HepG2 (cell line): ENCODE measurements around the gene NCMAP. TPM values are rescaled to one million over a fixed set of nuclear protein-coding genes. Genes with fewer than 3 reads are reported as not detected.
A peak's percentile ranks its signal among the peaks of the same experiment; 100 is the strongest.

Experiments used
- ATAC-seq: fragments of 200-7000 bp; cut with Tn5 transposase; 3 replicates; pipeline ENCODE4 v1.9.1; 2020; ENCODE audit warnings: mild to moderate bottlenecking, moderate library complexity
- BruUV-seq: library from RNA; stranded (reverse); fragments of 400-500 nt; replicated peaks from 2 replicates; lab custom pipeline; 2021; lab: Mats Ljungman, UMichigan
- CTCF ChIA-PET: fragments of 300-600 bp; formaldehyde crosslinking; extraction: SDS; loops from one replicate; lab custom pipeline; 2021; ENCODE audit warnings: low total read pairs, inconsistent platforms, low intra/inter-chr PET ratio; lab: Yijun Ruan, JAX
- POLR2A ChIA-PET: fragments of 350-600 bp; sonication (Branson Sonifier 250); formaldehyde crosslinking; loops from one replicate; lab custom pipeline; 2020; ENCODE audit warnings: antibody characterized with exemption, inconsistent platforms; lab: Yijun Ruan, JAX
- DNase-seq: peaks from one replicate; pipeline ENCODE4 v3.0.0-alpha.2; 2015; ENCODE audit warnings: low spot score
- FAIRE-seq: peaks from 3 replicates; lab custom pipeline; 2011; peaks lifted over from hg19 to GRCh38; lab: Jason Lieb, UNC
- H2AFZ ChIP-seq: one replicate; pipeline ENCODE4 v1.6.1; 2011; ENCODE audit warnings: low read length, inconsistent platforms
- H3K27ac ChIP-seq: fragments of 300-600 bp; 3 replicates; pipeline ENCODE4 v1.8.0; 2011; ENCODE audit warnings: mixed run types, mild to moderate bottlenecking, mixed read lengths, low read length, inconsistent platforms; ENCODE audit not compliant: insufficient read depth; ENCODE audit errors: extremely low read length
- H3K27me3 ChIP-seq, 2 experiments: fragments of 200-600 bp in 1 of 2; 2 replicates in 1 of 2; 3 replicates in 1 of 2; pipeline versions ENCODE4 v1.6.0 to v1.8.0; 2011; ENCODE audit warnings: low read length in 2 of 2, mild to moderate bottlenecking in 2 of 2, moderate library complexity in 2 of 2, inconsistent platforms in 1 of 2; ENCODE audit not compliant: insufficient read depth in 2 of 2, control insufficient read depth in 1 of 2
- H3K36me3 ChIP-seq, 2 experiments: fragments of 200-600 bp in 1 of 2; replicated peaks in 1 of 2; 2 replicates in 1 of 2; 3 replicates in 1 of 2; pipeline versions ENCODE4 v1.5.1 to v1.8.0; 2011; ENCODE audit warnings: low read length in 2 of 2, inconsistent platforms in 1 of 2; ENCODE audit not compliant: insufficient read depth in 2 of 2, control insufficient read depth in 1 of 2
- H3K4me1 ChIP-seq: 2 replicates; pipeline ENCODE4 v1.5.1; 2012; ENCODE audit warnings: low read length, inconsistent platforms; ENCODE audit not compliant: insufficient read depth
- H3K4me2 ChIP-seq: 2 replicates; pipeline ENCODE4 v1.6.0; 2011; ENCODE audit warnings: low read depth, low read length, inconsistent platforms
- H3K4me3 ChIP-seq, 3 experiments: fragments of 200-600 bp in 1 of 3; sonication (generic), shearing (Covaris generic) in 1 of 3; replicated peaks in 1 of 3; 2 replicates each; pipeline ENCODE4 v1.5.1; 2011 to 2016; ENCODE audit warnings: low read length in 3 of 3, inconsistent platforms in 2 of 3, low read depth in 2 of 3, mild to moderate bottlenecking in 2 of 3, control low read depth in 1 of 3, mixed read lengths in 1 of 3; ENCODE audit not compliant: insufficient read depth in 1 of 3
- H3K79me2 ChIP-seq: one replicate; pipeline ENCODE4 v1.6.1; 2011; ENCODE audit warnings: low read length, inconsistent platforms; ENCODE audit not compliant: insufficient read depth
- H3K9ac ChIP-seq: 2 replicates; pipeline ENCODE4 v1.6.0; 2011; ENCODE audit warnings: mild to moderate bottlenecking, low read depth, low read length, inconsistent platforms; ENCODE audit not compliant: insufficient read depth
- H3K9me3 ChIP-seq: 2 replicates; pipeline ENCODE4 v1.5.1; 2012; ENCODE audit warnings: mild to moderate bottlenecking, low read length
- H4K20me1 ChIP-seq: 2 replicates; pipeline ENCODE4 v1.6.0; 2011; ENCODE audit warnings: inconsistent platforms, mild to moderate bottlenecking, low read length, moderate library complexity; ENCODE audit not compliant: insufficient read depth
- MBD4 ChIP-seq: IDR thresholded peaks from 2 replicates; pipeline ENCODE4 v1.6.1; 2012; ENCODE audit warnings: low read length, inconsistent platforms, borderline replicate concordance
- PREB ChIP-seq: sonication (generic); formaldehyde crosslinking; IDR thresholded peaks from 2 replicates; pipeline ENCODE4 v1.4.0; 2020; ENCODE audit warnings: missing genetic modification reagents
- ZNF878 ChIP-seq: sonication (generic); formaldehyde crosslinking; IDR thresholded peaks from 2 replicates; pipeline ENCODE4 v1.8.1; 2023; ENCODE audit warnings: mild to moderate bottlenecking, missing genetic modification reagents, moderate library complexity
- WGBS: methylation state at CpG from one replicate; pipeline ENCODE4 v1.1.6; 2017; ENCODE audit warnings: low lambda C conversion rate; 5-methylcytosine and 5-hydroxymethylcytosine counted together
- in situ Hi-C: cut with HindIII; loops from 2 replicates; pipeline ENCODE4 v1.10.0; 2017; ENCODE audit warnings: low pct_unique_long_range_greater_than_20kb; ENCODE audit not compliant: extremely low pct_ligation_motif_present
- intact Hi-C: fragments of 100-400 bp; cut with micrococcal nuclease; formaldehyde crosslinking; loops from one replicate; pipeline ENCODE4 v1.10.0; 2022; ENCODE audit not compliant: unreplicated experiment
- polyA plus RNA-seq, 8 experiments: library from polyadenylated mRNA; depleted of rRNA in 3 of 8; stranded (reverse) in 7 of 8; unstranded in 1 of 8; fragments of >200 nt; fragmentation: Illumina TruSeq in 4 of 8; extraction: Trizol in 4 of 8; gene quantifications; 2 replicates each; pipeline versions ENCODE4 v1.2.1 to v1.2.3, GENCODE V29; 2011 to 2016; ENCODE audit warnings: low read depth in 4 of 8, missing spikeins in 1 of 8, mixed read lengths in 1 of 8; ENCODE audit not compliant: insufficient read depth in 1 of 8
- total RNA-seq, 5 experiments: library from RNA; depleted of rRNA; stranded (reverse); fragments of >200 nt; fragmentation: Illumina TruSeq; extraction: Trizol; gene quantifications; 2 replicates each; pipeline ENCODE4 v1.2.3, GENCODE V29; 2016; ENCODE audit warnings: low read depth in 1 of 5
- TF ChIP-seq, protein P1 (sequence below), 2 experiments: sonication (generic) in 1 of 2; formaldehyde crosslinking in 1 of 2; IDR thresholded peaks; 2 replicates each; pipeline versions ENCODE4 v1.6.1 to v1.9.0; 2014 to 2022; ENCODE audit warnings: antibody characterized with exemption in 1 of 2, borderline replicate concordance in 1 of 2, inconsistent platforms in 1 of 2, low read depth in 1 of 2, missing genetic modification reagents in 1 of 2
- TF ChIP-seq, protein P2 (sequence below): sonication (generic); formaldehyde crosslinking; IDR thresholded peaks from 2 replicates; pipeline ENCODE4 v1.5.1; 2020; ENCODE audit warnings: mild to moderate bottlenecking, missing genetic modification reagents, moderate library complexity

NCMAP gene
- total and polyA plus RNA-seq, 2 of the 13 experiments (the other 11 are each of a cell fraction or from before 2014, with no cell fraction given) = 2.7 to 20.0 TPM

DNA sequence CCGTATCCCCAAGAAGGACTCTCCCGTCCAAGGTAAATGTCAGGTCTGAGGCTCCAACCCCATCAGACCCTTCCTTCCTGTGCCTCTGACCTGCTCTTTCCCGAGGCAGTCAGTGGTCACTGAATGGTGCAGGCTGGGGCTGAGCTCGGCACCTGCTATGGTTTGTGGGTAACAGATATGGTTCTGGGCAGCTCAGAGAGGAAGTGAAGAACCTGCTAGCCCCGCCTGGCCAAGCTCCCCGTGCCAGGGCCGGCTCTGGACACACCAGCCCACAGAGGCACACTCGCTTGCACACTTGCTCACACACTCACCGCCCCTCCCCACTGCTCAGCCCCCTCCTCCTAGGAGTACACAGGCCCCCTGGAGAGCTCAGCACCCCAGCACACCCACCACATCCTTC is 16.4 kb downstream of the NCMAP start:
- no peaks in the 10 kb centered on the region for H3K79me2 ChIP-seq
- DNase-seq = no peak
- no peak overlapping the region for H3K9ac ChIP-seq
- in situ Hi-C loops = no loop called here
- ATAC-seq = no peak
- H3K4me2 ChIP-seq = no peak overlapping the region
- 90% methylated on average over 4 of the region's 9 CpGs for WGBS
- FAIRE-seq = no peak
- ChIA-PET CTCF (no interaction called here), POLR2A (interaction anchor here (0.6 kb wide), 1 partner anchor 32 kb away, joined by 3 read pairs; no protein-coding TSS in a partner anchor)
- H3K9me3 ChIP-seq = no peaks in the 10 kb centered on the region
- no peaks in the 10 kb centered on the region for H3K36me3 ChIP-seq
- no peak overlapping the region for H2AFZ ChIP-seq
- H3K4me3 ChIP-seq = no peak overlapping the region
- H3K27me3 ChIP-seq = no peaks in the 10 kb centered on the region
- peaks cover 86% of the 10 kb centered on the region for H3K4me1 ChIP-seq
- no peaks in the 10 kb centered on the region for H4K20me1 ChIP-seq
- intact Hi-C loops = no loop called here
- BruUV-seq = no TSS peak
- H3K27ac ChIP-seq = no peak overlapping the region
- TF ChIP-seq ZNF878 = no peak
- TF ChIP-seq PREB (CRISPR knock-in tag) = no peak
- TF ChIP-seq, protein P1, sequence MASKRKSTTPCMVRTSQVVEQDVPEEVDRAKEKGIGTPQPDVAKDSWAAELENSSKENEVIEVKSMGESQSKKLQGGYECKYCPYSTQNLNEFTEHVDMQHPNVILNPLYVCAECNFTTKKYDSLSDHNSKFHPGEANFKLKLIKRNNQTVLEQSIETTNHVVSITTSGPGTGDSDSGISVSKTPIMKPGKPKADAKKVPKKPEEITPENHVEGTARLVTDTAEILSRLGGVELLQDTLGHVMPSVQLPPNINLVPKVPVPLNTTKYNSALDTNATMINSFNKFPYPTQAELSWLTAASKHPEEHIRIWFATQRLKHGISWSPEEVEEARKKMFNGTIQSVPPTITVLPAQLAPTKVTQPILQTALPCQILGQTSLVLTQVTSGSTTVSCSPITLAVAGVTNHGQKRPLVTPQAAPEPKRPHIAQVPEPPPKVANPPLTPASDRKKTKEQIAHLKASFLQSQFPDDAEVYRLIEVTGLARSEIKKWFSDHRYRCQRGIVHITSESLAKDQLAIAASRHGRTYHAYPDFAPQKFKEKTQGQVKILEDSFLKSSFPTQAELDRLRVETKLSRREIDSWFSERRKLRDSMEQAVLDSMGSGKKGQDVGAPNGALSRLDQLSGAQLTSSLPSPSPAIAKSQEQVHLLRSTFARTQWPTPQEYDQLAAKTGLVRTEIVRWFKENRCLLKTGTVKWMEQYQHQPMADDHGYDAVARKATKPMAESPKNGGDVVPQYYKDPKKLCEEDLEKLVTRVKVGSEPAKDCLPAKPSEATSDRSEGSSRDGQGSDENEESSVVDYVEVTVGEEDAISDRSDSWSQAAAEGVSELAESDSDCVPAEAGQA (IDR thresholded peaks at IDR 0.05; ENCODE audit: low read depth) = no peak
- TF ChIP-seq, protein P1 (CRISPR knock-in tag; IDR thresholded peaks at IDR 0.05; ENCODE audit: borderline replicate concordance) = no peak
- no peak for TF ChIP-seq MBD4
- TF ChIP-seq, protein P2, sequence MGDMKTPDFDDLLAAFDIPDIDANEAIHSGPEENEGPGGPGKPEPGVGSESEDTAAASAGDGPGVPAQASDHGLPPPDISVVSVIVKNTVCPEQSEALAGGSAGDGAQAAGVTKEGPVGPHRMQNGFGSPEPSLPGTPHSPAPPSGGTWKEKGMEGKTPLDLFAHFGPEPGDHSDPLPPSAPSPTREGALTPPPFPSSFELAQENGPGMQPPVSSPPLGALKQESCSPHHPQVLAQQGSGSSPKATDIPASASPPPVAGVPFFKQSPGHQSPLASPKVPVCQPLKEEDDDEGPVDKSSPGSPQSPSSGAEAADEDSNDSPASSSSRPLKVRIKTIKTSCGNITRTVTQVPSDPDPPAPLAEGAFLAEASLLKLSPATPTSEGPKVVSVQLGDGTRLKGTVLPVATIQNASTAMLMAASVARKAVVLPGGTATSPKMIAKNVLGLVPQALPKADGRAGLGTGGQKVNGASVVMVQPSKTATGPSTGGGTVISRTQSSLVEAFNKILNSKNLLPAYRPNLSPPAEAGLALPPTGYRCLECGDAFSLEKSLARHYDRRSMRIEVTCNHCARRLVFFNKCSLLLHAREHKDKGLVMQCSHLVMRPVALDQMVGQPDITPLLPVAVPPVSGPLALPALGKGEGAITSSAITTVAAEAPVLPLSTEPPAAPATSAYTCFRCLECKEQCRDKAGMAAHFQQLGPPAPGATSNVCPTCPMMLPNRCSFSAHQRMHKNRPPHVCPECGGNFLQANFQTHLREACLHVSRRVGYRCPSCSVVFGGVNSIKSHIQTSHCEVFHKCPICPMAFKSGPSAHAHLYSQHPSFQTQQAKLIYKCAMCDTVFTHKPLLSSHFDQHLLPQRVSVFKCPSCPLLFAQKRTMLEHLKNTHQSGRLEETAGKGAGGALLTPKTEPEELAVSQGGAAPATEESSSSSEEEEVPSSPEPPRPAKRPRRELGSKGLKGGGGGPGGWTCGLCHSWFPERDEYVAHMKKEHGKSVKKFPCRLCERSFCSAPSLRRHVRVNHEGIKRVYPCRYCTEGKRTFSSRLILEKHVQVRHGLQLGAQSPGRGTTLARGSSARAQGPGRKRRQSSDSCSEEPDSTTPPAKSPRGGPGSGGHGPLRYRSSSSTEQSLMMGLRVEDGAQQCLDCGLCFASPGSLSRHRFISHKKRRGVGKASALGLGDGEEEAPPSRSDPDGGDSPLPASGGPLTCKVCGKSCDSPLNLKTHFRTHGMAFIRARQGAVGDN (CRISPR knock-in tag) = peak; percentile 9; the same call in 1 of the 2 replicates
